IMR-90 (cell line): Measurements from ENCODE around the gene CASZ1. TPM values are rescaled to one million over a fixed set of nuclear protein-coding genes. Genes with fewer than 3 reads are reported as not detected.

Experiments used
- ATAC-seq: fragments of 200-7000 bp; cut with Tn5 transposase; 2 replicates; pipeline ENCODE4 v1.9.1; 2020; ENCODE audit warnings: low read depth, mild to moderate bottlenecking, moderate library complexity
- BruUV-seq: library from RNA; stranded (reverse); fragments of 400-500 nt; replicated peaks from 2 replicates; lab custom pipeline; 2021; lab: Mats Ljungman, UMichigan
- CTCF ChIA-PET: fragments of 300-600 bp; formaldehyde crosslinking; extraction: SDS; loops from one replicate; lab custom pipeline; 2021; ENCODE audit warnings: antibody characterized with exemption; lab: Yijun Ruan, JAX
- POLR2A ChIA-PET: fragments of 300-600 bp; sonication (Branson Sonifier 250); formaldehyde crosslinking; loops from one replicate; lab custom pipeline; 2022; ENCODE audit warnings: antibody characterized with exemption; ENCODE audit not compliant: unreplicated experiment; lab: Charles Lee
- DNase-seq: peaks from one replicate; pipeline ENCODE4 v3.0.0; 2013
- H2AFZ ChIP-seq: replicated peaks from 2 replicates; pipeline ENCODE3; 2013; ENCODE audit warnings: low read length, mild to moderate bottlenecking; ENCODE audit not compliant: poor library complexity
- H2AK5ac ChIP-seq: 2 replicates; pipeline ENCODE4 v1.6.1; 2013; ENCODE audit warnings: low read depth, low read length, inconsistent platforms
- H2AK9ac ChIP-seq: replicated peaks from 2 replicates; pipeline ENCODE3; 2013; ENCODE audit warnings: mild to moderate bottlenecking, low read depth, low read length, moderate library complexity; ENCODE audit not compliant: poor library complexity
- H2BK120ac ChIP-seq: 2 replicates; pipeline ENCODE4 v1.6.1; 2013; ENCODE audit warnings: low read depth, low read length, inconsistent platforms
- H2BK15ac ChIP-seq: 3 replicates; pipeline ENCODE4 v1.6.1; 2013; ENCODE audit warnings: low read depth, low read length, inconsistent platforms
- H2BK20ac ChIP-seq: 2 replicates; pipeline ENCODE4 v1.6.1; 2013; ENCODE audit warnings: low read depth, mild to moderate bottlenecking, inconsistent platforms, low read length, moderate library complexity
- H2BK5ac ChIP-seq: 2 replicates; pipeline ENCODE4 v1.6.1; 2013; ENCODE audit warnings: mild to moderate bottlenecking, low read depth, low read length, inconsistent platforms; ENCODE audit not compliant: poor library complexity, severe bottlenecking
- H3K14ac ChIP-seq: replicated peaks from 2 replicates; pipeline ENCODE4 v1.6.1; 2013; ENCODE audit warnings: low read depth, low read length, inconsistent platforms
- H3K18ac ChIP-seq: 2 replicates; pipeline ENCODE4 v1.6.1; 2013; ENCODE audit warnings: low read depth, low read length, control low read depth
- H3K23ac ChIP-seq: 2 replicates; pipeline ENCODE4 v1.6.1; 2013; ENCODE audit warnings: low read depth, low read length, inconsistent platforms
- H3K27ac ChIP-seq: 2 replicates; pipeline ENCODE4 v1.5.1; 2013; ENCODE audit warnings: mild to moderate bottlenecking, control low read depth, low read length; ENCODE audit not compliant: insufficient read depth
- H3K27me3 ChIP-seq: 2 replicates; pipeline ENCODE4 v1.6.1; 2013; ENCODE audit warnings: low read length; ENCODE audit not compliant: control insufficient read depth, insufficient read depth
- H3K36me3 ChIP-seq: 2 replicates; pipeline ENCODE4 v1.6.1; 2013; ENCODE audit warnings: low read length, mixed read lengths; ENCODE audit not compliant: control insufficient read depth, insufficient read depth
- H3K4ac ChIP-seq: 2 replicates; pipeline ENCODE4 v1.6.1; 2013; ENCODE audit warnings: low read depth, low read length, inconsistent platforms
- H3K4me1 ChIP-seq: 2 replicates; pipeline ENCODE4 v1.6.1; 2013; ENCODE audit warnings: low read length, mixed read lengths; ENCODE audit not compliant: control insufficient read depth, insufficient read depth
- H3K4me2 ChIP-seq: 2 replicates; pipeline ENCODE4 v1.6.1; 2013; ENCODE audit warnings: low read depth, mild to moderate bottlenecking, control low read depth, low read length, moderate library complexity
- H3K4me3 ChIP-seq: 2 replicates; pipeline ENCODE4 v1.5.1; 2013; ENCODE audit warnings: low read depth, mild to moderate bottlenecking, control low read depth, low read length, moderate library complexity; ENCODE audit not compliant: insufficient read depth
- H3K56ac ChIP-seq: 2 replicates; pipeline ENCODE4 v1.6.1; 2013; ENCODE audit warnings: low read length, inconsistent platforms; ENCODE audit not compliant: insufficient read depth; ENCODE audit errors: extremely low read depth
- H3K79me1 ChIP-seq, 2 experiments: 2 replicates each; pipeline ENCODE4 v1.6.1; 2013; ENCODE audit warnings: low read length in 2 of 2, inconsistent platforms in 1 of 2, low read depth in 1 of 2
- H3K9ac ChIP-seq: 2 replicates; pipeline ENCODE4 v1.6.1; 2013; ENCODE audit warnings: low read depth, low read length, control low read depth
- H3K9me1 ChIP-seq: 2 replicates; pipeline ENCODE4 v1.6.1; 2013; ENCODE audit warnings: low read length, inconsistent platforms; ENCODE audit not compliant: insufficient read depth
- H3K9me3 ChIP-seq: 2 replicates; pipeline ENCODE4 v1.6.1; 2013; ENCODE audit warnings: low read length; ENCODE audit not compliant: control insufficient read depth, insufficient read depth
- H4K20me1 ChIP-seq: 2 replicates; pipeline ENCODE4 v1.6.1; 2013; ENCODE audit warnings: low read length, inconsistent platforms; ENCODE audit not compliant: insufficient read depth
- H4K5ac ChIP-seq: 2 replicates; pipeline ENCODE4 v1.6.1; 2013; ENCODE audit warnings: mild to moderate bottlenecking, low read depth, low read length, control low read depth
- H4K8ac ChIP-seq, 2 experiments: 2 replicates each; pipeline ENCODE4 v1.6.1; 2013; ENCODE audit warnings: low read depth in 2 of 2, low read length in 2 of 2, control low read depth in 1 of 2, inconsistent platforms in 1 of 2
- H4K91ac ChIP-seq: 2 replicates; pipeline ENCODE4 v1.6.1; 2013; ENCODE audit warnings: low read depth, low read length, inconsistent platforms; ENCODE audit not compliant: insufficient read depth
- CEBPB ChIP-seq: IDR thresholded peaks from 2 replicates; pipeline ENCODE4 v1.6.1; 2012; ENCODE audit warnings: low read depth, low read length, improper control_type of control experiment
- FOS ChIP-seq: fragments of 150-350 bp; IDR thresholded peaks from 2 replicates; pipeline ENCODE4 v1.6.1; 2016; ENCODE audit warnings: low read depth, low read length
- MAFK ChIP-seq: IDR thresholded peaks from 2 replicates; pipeline ENCODE4 v1.6.1; 2012; ENCODE audit warnings: low read depth, low read length, improper control_type of control experiment
- MAZ ChIP-seq: IDR thresholded peaks from 2 replicates; pipeline ENCODE4 v1.6.1; 2012; ENCODE audit warnings: low read depth, mild to moderate bottlenecking, low read length, improper control_type of control experiment, moderate library complexity, borderline replicate concordance
- MXI1 ChIP-seq: IDR thresholded peaks from 2 replicates; pipeline ENCODE4 v1.6.1; 2012; ENCODE audit warnings: low read depth, mild to moderate bottlenecking, low read length, moderate library complexity, borderline replicate concordance
- NFE2L2 ChIP-seq: fragments of 150-350 bp; IDR thresholded peaks from 2 replicates; pipeline ENCODE4 v1.6.1; 2016; ENCODE audit warnings: low read depth, mild to moderate bottlenecking, low read length
- POLR2A ChIP-seq: IDR thresholded peaks from 2 replicates; pipeline ENCODE4 v1.6.1; 2012; ENCODE audit warnings: mild to moderate bottlenecking, low read depth, low read length
- RAD21 ChIP-seq: IDR thresholded peaks from 2 replicates; pipeline ENCODE4 v1.6.1; 2012; ENCODE audit warnings: low read length, improper control_type of control experiment
- RCOR1 ChIP-seq: IDR thresholded peaks from 2 replicates; pipeline ENCODE4 v1.6.1; 2012; ENCODE audit warnings: mild to moderate bottlenecking, low read length, improper control_type of control experiment; ENCODE audit not compliant: insufficient replicate concordance
- RFX5 ChIP-seq: IDR thresholded peaks from 2 replicates; pipeline ENCODE4 v1.8.0; 2012; ENCODE audit warnings: low read depth, mild to moderate bottlenecking, low read length, moderate library complexity
- SMC3 ChIP-seq: fragments of 150-350 bp; IDR thresholded peaks from 2 replicates; pipeline ENCODE4 v1.6.1; 2016; ENCODE audit warnings: low read depth, mild to moderate bottlenecking, antibody characterized with exemption, low read length, moderate library complexity
- WGBS, 2 experiments: methylation state at CpG; one replicate each; pipeline versions ENCODE4 v1.1.5 to v1.1.7; 2013; ENCODE audit warnings: missing lambda C conversion rate in 2 of 2; ENCODE audit not compliant: insufficient read length in 1 of 2; ENCODE audit errors: extremely low coverage in 2 of 2; 5-methylcytosine and 5-hydroxymethylcytosine counted together
- dilution Hi-C: fragments of 300-500 bp; cut with HindIII; formaldehyde crosslinking; loops from one replicate; pipeline ENCODE4 v1.14.3; 2018; ENCODE audit warnings: low sequenced_read_pairs; ENCODE audit not compliant: unreplicated experiment
- in situ Hi-C: fragments of 300-500 bp; cut with MboI; formaldehyde crosslinking; loops from 3 replicates; pipeline ENCODE4 v1.14.3; 2019; ENCODE audit warnings: low sequenced_read_pairs, inconsistent platforms, mixed read lengths
- intact Hi-C: fragments of 100-400 bp; cut with micrococcal nuclease; formaldehyde crosslinking; loops from 2 replicates; pipeline ENCODE4 v1.10.0; 2022
- polyA plus RNA-seq, 3 experiments: library from polyadenylated mRNA; depleted of rRNA; stranded (reverse); fragments of >200 nt; gene quantifications; 2 replicates each; pipeline ENCODE4 v1.2.3, GENCODE V29; 2012; ENCODE audit warnings: low replicate concordance in 1 of 3
- total RNA-seq: library from RNA; depleted of rRNA; stranded (reverse); fragments of >200 nt; gene quantifications from 2 replicates; pipeline ENCODE4 v1.2.3, GENCODE V29; 2012
- TF ChIP-seq, protein P1 (sequence below): conservative IDR thresholded peaks from 2 replicates; pipeline ENCODE4 v1.5.1; 2012; ENCODE audit warnings: mild to moderate bottlenecking, low read depth, low read length, improper control_type of control experiment
- TF ChIP-seq, protein P2 (sequence below): fragments of 150-350 bp; IDR thresholded peaks from 2 replicates; pipeline ENCODE4 v1.6.1; 2016; ENCODE audit warnings: low read depth, mild to moderate bottlenecking, low read length, moderate library complexity, borderline replicate concordance
- TF ChIP-seq, protein P3 (sequence below): fragments of 150-350 bp; IDR thresholded peaks from 2 replicates; pipeline ENCODE4 v1.6.1; 2017; ENCODE audit warnings: mild to moderate bottlenecking, antibody characterized with exemption, low read length, low read depth

CASZ1 gene
- total and polyA plus RNA-seq, 2 of the 4 experiments (the other 2 are of a cell fraction): 0.18 to 0.24 TPM

DNA sequence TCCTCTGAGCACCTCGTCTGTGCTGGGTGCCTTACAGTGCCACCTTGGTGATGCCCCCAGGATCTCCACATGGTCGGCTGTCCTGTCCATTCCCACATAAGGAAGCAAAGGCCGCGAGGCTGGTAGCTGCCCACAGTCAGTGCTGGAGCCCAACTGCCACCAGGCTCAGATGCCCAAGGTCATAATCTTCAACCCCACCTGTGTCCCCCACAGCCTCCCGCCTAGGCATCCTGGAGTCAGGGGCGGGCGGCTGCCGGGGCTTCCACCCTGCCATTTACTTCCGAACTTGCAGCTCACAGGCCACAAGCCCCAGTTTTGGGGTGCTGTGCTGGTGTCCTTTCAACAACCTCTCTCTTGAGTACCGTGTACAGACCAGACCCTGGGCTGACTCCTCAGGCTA lies 126.3 kb downstream of the CASZ1 start:
- in situ Hi-C loops: no loop called here
- Histone ChIP-seq H3K18ac (no peak overlapping the region), H3K4me3 (no peak overlapping the region), H2BK120ac (no peak overlapping the region), H3K14ac (no peak overlapping the region), H3K9ac (no peak overlapping the region), H3K79me1 (no peaks in the 10 kb centered on the region), H3K23ac (no peak overlapping the region), H3K4me2 (no peak overlapping the region), H3K4me1 (no peaks in the 10 kb centered on the region; the same call in 1 of the 2 replicates), H2AK9ac (no peak overlapping the region), H3K27ac (no peak overlapping the region), H4K20me1 (no peaks in the 10 kb centered on the region), H2AK5ac (no peak overlapping the region), H4K8ac (no peak overlapping the region), H3K4ac (no peak overlapping the region), H3K9me3 (no peaks in the 10 kb centered on the region), H3K27me3 (peaks cover 17% of the 10 kb centered on the region; the same call in 1 of the 2 replicates), H2AFZ (no peak overlapping the region), H3K9me1 (no peaks in the 10 kb centered on the region), H2BK15ac (no peak overlapping the region), H4K91ac (no peak overlapping the region), H2BK5ac (no peak overlapping the region), H2BK20ac (no peak overlapping the region), H4K5ac (no peak overlapping the region), H3K56ac (no peak overlapping the region), H3K36me3 (no peaks in the 10 kb centered on the region)
- WGBS, 2 experiments: 81% methylated on average over 4 of the region's 10 CpGs; no CpG with 5 or more reads in 1 of the 2 experiments
- dilution Hi-C loops: no loop called here
- no TSS peak for BruUV-seq
- intact Hi-C loops: no loop called here
- DNase-seq (no peak), ATAC-seq (no peak)
- TF ChIP-seq, protein P1, sequence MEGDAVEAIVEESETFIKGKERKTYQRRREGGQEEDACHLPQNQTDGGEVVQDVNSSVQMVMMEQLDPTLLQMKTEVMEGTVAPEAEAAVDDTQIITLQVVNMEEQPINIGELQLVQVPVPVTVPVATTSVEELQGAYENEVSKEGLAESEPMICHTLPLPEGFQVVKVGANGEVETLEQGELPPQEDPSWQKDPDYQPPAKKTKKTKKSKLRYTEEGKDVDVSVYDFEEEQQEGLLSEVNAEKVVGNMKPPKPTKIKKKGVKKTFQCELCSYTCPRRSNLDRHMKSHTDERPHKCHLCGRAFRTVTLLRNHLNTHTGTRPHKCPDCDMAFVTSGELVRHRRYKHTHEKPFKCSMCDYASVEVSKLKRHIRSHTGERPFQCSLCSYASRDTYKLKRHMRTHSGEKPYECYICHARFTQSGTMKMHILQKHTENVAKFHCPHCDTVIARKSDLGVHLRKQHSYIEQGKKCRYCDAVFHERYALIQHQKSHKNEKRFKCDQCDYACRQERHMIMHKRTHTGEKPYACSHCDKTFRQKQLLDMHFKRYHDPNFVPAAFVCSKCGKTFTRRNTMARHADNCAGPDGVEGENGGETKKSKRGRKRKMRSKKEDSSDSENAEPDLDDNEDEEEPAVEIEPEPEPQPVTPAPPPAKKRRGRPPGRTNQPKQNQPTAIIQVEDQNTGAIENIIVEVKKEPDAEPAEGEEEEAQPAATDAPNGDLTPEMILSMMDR: no peak
- TF ChIP-seq MAFK (no peak), MAZ (no peak), CEBPB (no peak), RFX5 (no peak), POLR2A (no peak), RAD21 (no peak), FOS (no peak), NFE2L2 (no peak), MXI1 (no peak), SMC3 (no peak), RCOR1 (no peak)
- TF ChIP-seq, protein P2, sequence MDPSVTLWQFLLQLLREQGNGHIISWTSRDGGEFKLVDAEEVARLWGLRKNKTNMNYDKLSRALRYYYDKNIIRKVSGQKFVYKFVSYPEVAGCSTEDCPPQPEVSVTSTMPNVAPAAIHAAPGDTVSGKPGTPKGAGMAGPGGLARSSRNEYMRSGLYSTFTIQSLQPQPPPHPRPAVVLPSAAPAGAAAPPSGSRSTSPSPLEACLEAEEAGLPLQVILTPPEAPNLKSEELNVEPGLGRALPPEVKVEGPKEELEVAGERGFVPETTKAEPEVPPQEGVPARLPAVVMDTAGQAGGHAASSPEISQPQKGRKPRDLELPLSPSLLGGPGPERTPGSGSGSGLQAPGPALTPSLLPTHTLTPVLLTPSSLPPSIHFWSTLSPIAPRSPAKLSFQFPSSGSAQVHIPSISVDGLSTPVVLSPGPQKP: no peak
- TF ChIP-seq, protein P3, sequence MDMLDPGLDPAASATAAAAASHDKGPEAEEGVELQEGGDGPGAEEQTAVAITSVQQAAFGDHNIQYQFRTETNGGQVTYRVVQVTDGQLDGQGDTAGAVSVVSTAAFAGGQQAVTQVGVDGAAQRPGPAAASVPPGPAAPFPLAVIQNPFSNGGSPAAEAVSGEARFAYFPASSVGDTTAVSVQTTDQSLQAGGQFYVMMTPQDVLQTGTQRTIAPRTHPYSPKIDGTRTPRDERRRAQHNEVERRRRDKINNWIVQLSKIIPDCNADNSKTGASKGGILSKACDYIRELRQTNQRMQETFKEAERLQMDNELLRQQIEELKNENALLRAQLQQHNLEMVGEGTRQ: no peak
- CTCF ChIA-PET: no interaction called here
- POLR2A ChIA-PET: no interaction called here
